ENCODE results near the gene POLR2J2. TPM values are rescaled to one million over a fixed set of nuclear protein-coding genes. Genes with fewer than 3 reads are reported as not detected.
"Not testable (repeated sequence)": the region's sequence is repeated elsewhere in the genome, so short reads cannot be mapped to it uniquely, and the experiment has no call there.

POLR2J2 gene
- total RNA-seq, 1 experiment from 2014 or later = 4.1 TPM

DNA sequence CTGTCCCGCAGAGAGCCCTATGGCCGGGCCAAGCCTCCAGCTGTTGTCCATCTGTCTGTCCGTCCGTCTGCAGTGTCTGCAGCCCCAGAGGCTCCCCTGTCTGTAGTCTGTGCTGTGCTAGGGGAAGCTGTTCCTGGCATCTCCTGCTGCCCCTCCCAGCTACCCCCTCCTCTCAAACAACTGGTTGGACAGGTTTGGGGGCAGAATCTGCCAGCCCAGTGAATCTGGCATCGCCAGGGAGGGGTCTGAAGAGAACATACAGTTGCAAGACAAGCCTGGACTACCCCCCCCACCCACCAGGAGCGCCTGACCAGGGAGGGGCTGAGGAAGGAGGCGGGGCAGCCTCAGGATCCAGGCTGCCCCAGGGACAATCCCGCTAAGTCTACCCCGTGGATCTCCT is 28.8 kb downstream of the POLR2J2 start, which contains the start of gene UPK3BL1:
TSS of gene UPK3BL1 (minus strand) at position 101 of the 400 bp plus-strand sequence. CDS start at position 51, 50 bp downstream.
- H3K36me3 ChIP-seq (ENCODE audit: low read depth, low read length); H3K9me2 ChIP-seq (replicated peaks; ENCODE audit: low read length); CTCF ChIA-PET; H3K9ac ChIP-seq (ENCODE audit: low read length); H3K4me1 ChIP-seq (ENCODE audit: insufficient read depth, low read length); H4K20me1 ChIP-seq (ENCODE audit: low read length); ATAC-seq; H3K4me2 ChIP-seq (ENCODE audit: low read length); BruUV-seq (replicated peaks); H3F3A ChIP-seq (ENCODE audit: low read length, unreplicated experiment); POLR2A ChIA-PET (ENCODE audit: unreplicated experiment); intact Hi-C loops (cut with micrococcal nuclease); H3K27me3 ChIP-seq (ENCODE audit: low read length); DNase-seq; H3K79me2 ChIP-seq (ENCODE audit: low read length); H2AFZ ChIP-seq (ENCODE audit: low read length); H3K4me3 ChIP-seq (ENCODE audit: low read length); H3K9me3 ChIP-seq (ENCODE audit: low read length); H3K27ac ChIP-seq (ENCODE audit: low read length): not testable (repeated sequence)

DNA sequence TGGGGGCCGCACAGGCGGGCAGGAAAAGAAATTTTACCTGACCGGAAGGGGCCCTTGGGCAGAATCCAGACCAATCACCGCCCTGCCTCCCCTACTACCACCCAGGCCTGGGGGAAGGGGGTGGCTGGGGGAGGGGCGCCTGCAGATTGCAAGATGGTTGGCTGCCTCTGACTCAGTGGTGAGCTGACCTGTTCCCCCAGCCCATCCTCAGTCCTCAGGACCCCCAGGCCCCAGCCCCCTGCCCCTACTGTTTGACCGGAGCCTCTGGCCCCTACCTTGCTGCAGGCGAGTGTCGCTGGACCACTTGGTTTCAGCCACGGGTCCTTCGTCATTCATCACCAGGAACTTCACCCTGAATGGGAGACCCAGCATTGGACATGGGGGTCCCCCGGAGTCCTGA is 32.6 kb downstream of the POLR2J2 start:
- intact Hi-C loops (cut with micrococcal nuclease); DNase-seq; H3K79me2 ChIP-seq (ENCODE audit: low read length); H4K20me1 ChIP-seq (ENCODE audit: low read length); H3K9me3 ChIP-seq (ENCODE audit: low read length); H3K4me3 ChIP-seq (ENCODE audit: low read length); H3K4me1 ChIP-seq (ENCODE audit: insufficient read depth, low read length); BruUV-seq (replicated peaks); H2AFZ ChIP-seq (ENCODE audit: low read length); POLR2A ChIA-PET (ENCODE audit: unreplicated experiment); H3K27ac ChIP-seq (ENCODE audit: low read length); H3K4me2 ChIP-seq (ENCODE audit: low read length); H3K36me3 ChIP-seq (ENCODE audit: low read depth, low read length); H3F3A ChIP-seq (ENCODE audit: low read length, unreplicated experiment); H3K27me3 ChIP-seq (ENCODE audit: low read length); H3K9me2 ChIP-seq (replicated peaks; ENCODE audit: low read length); CTCF ChIA-PET; H3K9ac ChIP-seq (ENCODE audit: low read length): not testable (repeated sequence)
- ATAC-seq = peak; percentile 9; the same call in 1 of the 2 replicates

DNA sequence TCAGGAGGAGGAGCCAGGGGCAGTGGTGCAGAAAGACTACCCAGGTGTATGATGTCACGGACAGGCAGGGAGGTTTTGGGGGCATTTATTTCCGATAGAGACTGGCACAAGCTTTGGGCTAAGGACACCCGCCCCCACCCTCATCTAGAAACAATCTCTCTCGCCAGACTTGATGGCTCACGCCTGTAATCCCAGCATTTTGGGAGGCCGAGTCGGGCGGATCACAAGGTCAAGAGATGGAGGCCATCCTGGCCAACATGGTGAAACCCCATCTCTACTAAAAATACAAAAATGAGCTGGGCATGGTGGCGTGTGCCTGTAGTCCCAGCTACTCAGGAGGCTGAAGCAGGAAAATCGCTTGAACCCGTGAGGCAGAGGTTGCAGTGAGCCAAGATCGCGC is 34.5 kb downstream of the POLR2J2 start:
- H3K36me3 ChIP-seq (ENCODE audit: low read depth, low read length); H3K4me2 ChIP-seq (ENCODE audit: low read length); H3K4me3 ChIP-seq (ENCODE audit: low read length); H3K79me2 ChIP-seq (ENCODE audit: low read length); H2AFZ ChIP-seq (ENCODE audit: low read length); intact Hi-C loops (cut with micrococcal nuclease); CTCF ChIA-PET; H3K4me1 ChIP-seq (ENCODE audit: insufficient read depth, low read length); H3K27me3 ChIP-seq (ENCODE audit: low read length); H4K20me1 ChIP-seq (ENCODE audit: low read length); H3K9ac ChIP-seq (ENCODE audit: low read length); ATAC-seq; POLR2A ChIA-PET (ENCODE audit: unreplicated experiment); H3K27ac ChIP-seq (ENCODE audit: low read length); H3F3A ChIP-seq (ENCODE audit: low read length, unreplicated experiment); H3K9me2 ChIP-seq (replicated peaks; ENCODE audit: low read length); DNase-seq; H3K9me3 ChIP-seq (ENCODE audit: low read length): not testable (repeated sequence)
- TSS peak; percentile 10 for BruUV-seq (replicated peaks)

DNA sequence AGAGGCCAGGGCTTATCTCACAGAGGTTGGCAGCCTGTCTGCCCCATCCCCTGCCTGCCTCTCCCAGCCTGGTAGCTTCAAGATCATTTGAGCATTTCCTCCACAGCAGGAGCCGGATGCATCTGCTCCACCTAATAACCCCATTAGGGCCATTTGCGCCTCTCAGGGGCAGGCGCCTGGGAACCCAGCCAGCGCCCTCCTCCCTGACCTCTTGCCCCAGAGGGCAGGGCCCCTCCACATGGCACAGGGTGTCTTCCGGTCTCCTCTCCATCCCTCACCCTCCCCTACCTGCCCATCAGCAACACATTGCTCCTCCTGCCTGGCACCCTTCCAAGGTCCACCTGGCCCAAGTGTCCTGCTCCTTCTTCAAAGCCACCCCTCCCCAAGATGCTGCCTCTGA is 36.1 kb downstream of the POLR2J2 start:
- H3K36me3 ChIP-seq (ENCODE audit: low read depth, low read length); POLR2A ChIA-PET (ENCODE audit: unreplicated experiment); H3K27me3 ChIP-seq (ENCODE audit: low read length); BruUV-seq (replicated peaks); H3K9me3 ChIP-seq (ENCODE audit: low read length); DNase-seq; H3K79me2 ChIP-seq (ENCODE audit: low read length); H2AFZ ChIP-seq (ENCODE audit: low read length); H3K9ac ChIP-seq (ENCODE audit: low read length); intact Hi-C loops (cut with micrococcal nuclease); H3K9me2 ChIP-seq (replicated peaks; ENCODE audit: low read length); H3K4me2 ChIP-seq (ENCODE audit: low read length); H4K20me1 ChIP-seq (ENCODE audit: low read length); CTCF ChIA-PET; H3K27ac ChIP-seq (ENCODE audit: low read length); H3K4me1 ChIP-seq (ENCODE audit: insufficient read depth, low read length); H3F3A ChIP-seq (ENCODE audit: low read length, unreplicated experiment); ATAC-seq; H3K4me3 ChIP-seq (ENCODE audit: low read length): not testable (repeated sequence)

DNA sequence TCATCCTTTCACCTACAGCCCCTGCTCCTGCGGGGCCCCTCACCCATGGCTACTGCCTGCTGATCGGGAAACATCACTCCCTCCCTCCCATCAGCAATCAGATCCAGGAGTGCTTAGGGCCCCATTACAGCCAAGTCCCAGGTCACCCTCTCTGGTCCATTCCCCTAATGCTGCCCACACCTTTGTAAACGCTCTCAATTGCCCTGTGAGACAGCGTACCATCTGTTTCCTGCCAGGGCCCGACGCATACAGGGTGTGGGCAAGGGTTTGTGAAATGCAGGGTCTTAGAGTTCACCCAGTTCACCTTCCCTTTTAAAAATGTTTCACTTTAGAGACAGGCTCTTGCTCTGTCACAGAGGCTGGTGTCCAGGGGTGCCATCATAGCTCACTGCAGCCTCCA is 37.2 kb downstream of the POLR2J2 start:
- H3K9ac ChIP-seq (ENCODE audit: low read length); H3K36me3 ChIP-seq (ENCODE audit: low read depth, low read length); H3K27ac ChIP-seq (ENCODE audit: low read length); DNase-seq; H3K27me3 ChIP-seq (ENCODE audit: low read length); H3K9me3 ChIP-seq (ENCODE audit: low read length); H4K20me1 ChIP-seq (ENCODE audit: low read length); CTCF ChIA-PET; POLR2A ChIA-PET (ENCODE audit: unreplicated experiment); H2AFZ ChIP-seq (ENCODE audit: low read length); H3K4me1 ChIP-seq (ENCODE audit: insufficient read depth, low read length); H3K79me2 ChIP-seq (ENCODE audit: low read length); intact Hi-C loops (cut with micrococcal nuclease); H3K4me2 ChIP-seq (ENCODE audit: low read length); H3K9me2 ChIP-seq (replicated peaks; ENCODE audit: low read length); BruUV-seq (replicated peaks); ATAC-seq; H3K4me3 ChIP-seq (ENCODE audit: low read length); H3F3A ChIP-seq (ENCODE audit: low read length, unreplicated experiment): not testable (repeated sequence)

DNA sequence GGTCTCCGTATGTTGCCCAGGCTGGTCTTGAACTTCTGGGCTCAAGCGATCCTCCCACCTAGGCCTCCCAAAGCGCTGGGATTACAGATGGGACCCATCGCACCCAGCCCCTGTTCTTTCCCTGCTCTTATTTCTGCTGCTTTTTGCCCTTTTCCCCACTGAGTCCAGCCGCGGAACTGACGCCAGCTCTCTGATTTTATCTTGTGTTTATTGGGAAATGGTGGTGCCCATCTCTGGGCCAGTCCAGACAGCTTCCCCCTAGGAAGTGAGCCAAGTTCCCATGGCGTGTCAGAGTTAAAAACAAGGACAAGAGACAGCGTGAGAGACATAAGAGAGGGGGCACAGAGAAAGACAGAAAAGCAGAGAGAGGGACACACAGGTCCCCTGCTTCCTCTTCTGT is 40.8 kb downstream of the POLR2J2 start:
- H3F3A ChIP-seq (ENCODE audit: low read length, unreplicated experiment); H3K36me3 ChIP-seq (ENCODE audit: low read depth, low read length); H3K9me2 ChIP-seq (replicated peaks; ENCODE audit: low read length); H3K9ac ChIP-seq (ENCODE audit: low read length); H3K27me3 ChIP-seq (ENCODE audit: low read length); H3K9me3 ChIP-seq (ENCODE audit: low read length); H3K4me2 ChIP-seq (ENCODE audit: low read length); CTCF ChIA-PET; DNase-seq; H3K79me2 ChIP-seq (ENCODE audit: low read length); BruUV-seq (replicated peaks); intact Hi-C loops (cut with micrococcal nuclease); ATAC-seq; H3K4me1 ChIP-seq (ENCODE audit: insufficient read depth, low read length); H3K27ac ChIP-seq (ENCODE audit: low read length); H4K20me1 ChIP-seq (ENCODE audit: low read length); H2AFZ ChIP-seq (ENCODE audit: low read length); H3K4me3 ChIP-seq (ENCODE audit: low read length); POLR2A ChIA-PET (ENCODE audit: unreplicated experiment): not testable (repeated sequence)

DNA sequence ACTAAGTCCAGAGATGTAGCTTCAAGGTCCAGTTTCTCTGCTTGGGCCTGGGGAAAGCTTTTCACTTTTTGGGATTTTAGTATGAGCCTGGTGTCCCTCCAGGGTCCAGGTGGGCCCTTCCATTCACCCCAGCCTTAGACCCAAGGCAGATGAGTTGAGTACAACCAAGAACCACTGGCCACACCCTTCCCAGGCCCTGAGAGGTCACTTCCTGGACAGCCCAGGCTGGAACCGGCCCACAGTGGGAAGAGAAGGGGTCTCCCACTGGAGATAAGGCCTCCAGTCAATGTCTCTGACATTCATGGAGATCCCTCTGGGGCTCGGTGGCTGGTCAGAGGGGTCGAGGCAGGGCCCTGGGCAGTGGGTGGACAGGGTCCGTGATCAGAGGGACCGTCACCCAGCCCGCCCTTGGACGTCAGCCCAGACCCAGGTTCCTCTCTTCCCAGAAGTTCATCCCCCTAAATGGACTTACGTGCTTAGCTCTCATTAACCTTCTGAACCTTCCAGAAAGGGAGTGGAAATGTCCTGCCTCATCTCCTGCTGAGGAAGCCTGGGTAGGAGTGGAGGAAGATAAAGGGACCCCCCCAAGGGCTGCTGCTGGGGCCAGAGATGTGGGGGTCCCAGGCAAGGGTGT is 44.1 kb downstream of the POLR2J2 start:
- H3K4me2 ChIP-seq (ENCODE audit: low read length); H3K9ac ChIP-seq (ENCODE audit: low read length); POLR2A ChIA-PET (ENCODE audit: unreplicated experiment); H2AFZ ChIP-seq (ENCODE audit: low read length); H3K27me3 ChIP-seq (ENCODE audit: low read length); H3K4me1 ChIP-seq (ENCODE audit: insufficient read depth, low read length); H3K9me2 ChIP-seq (replicated peaks; ENCODE audit: low read length); H3K27ac ChIP-seq (ENCODE audit: low read length); H3K36me3 ChIP-seq (ENCODE audit: low read depth, low read length); H3K4me3 ChIP-seq (ENCODE audit: low read length); intact Hi-C loops (cut with micrococcal nuclease); H3K79me2 ChIP-seq (ENCODE audit: low read length); CTCF ChIA-PET; ATAC-seq; H3F3A ChIP-seq (ENCODE audit: low read length, unreplicated experiment); H4K20me1 ChIP-seq (ENCODE audit: low read length); DNase-seq; H3K9me3 ChIP-seq (ENCODE audit: low read length): not testable (repeated sequence)
- TSS peak; percentile 14 for BruUV-seq (replicated peaks)

Data from PC-3 (cell line).